WTC11 (cell line): ENCODE data around the gene GALNT7. TPM values are rescaled to one million over a fixed set of nuclear protein-coding genes. Genes with fewer than 3 reads are reported as not detected.
A peak's percentile ranks its signal among the peaks of the same experiment; 100 is the strongest.

Experiments used
- ATAC-seq: fragments of 200-7000 bp; cut with Tn5 transposase; 2 replicates; pipeline ENCODE4 v1.10.0; 2021; ENCODE audit warnings: mild to moderate bottlenecking, moderate library complexity
- CTCF ChIA-PET: fragments of 300-600 bp; sonication (Branson Sonifier 250); formaldehyde crosslinking; loops from one replicate; lab custom pipeline; 2021; ENCODE audit warnings: antibody characterized with exemption; lab: Charles Lee
- POLR2A ChIA-PET: fragments of 350-600 bp; sonication (Branson Sonifier 250); formaldehyde crosslinking; loops from one replicate; lab custom pipeline; 2021; ENCODE audit warnings: antibody characterized with exemption; lab: Charles Lee
- DNase-seq: peaks from one replicate; pipeline ENCODE4 v3.0.0; 2021; ENCODE audit warnings: low spot score
- H3K27ac Mint-ChIP-seq: 2 replicates; pipeline ENCODE4 v1.8.0; 2021; ENCODE audit warnings: mixed read lengths
- H3K27me3 Mint-ChIP-seq: 2 replicates; pipeline ENCODE4 v1.8.0; 2021; ENCODE audit warnings: low read depth, mild to moderate bottlenecking, moderate library complexity, mixed read lengths
- H3K36me3 Mint-ChIP-seq: 2 replicates; pipeline ENCODE4 v1.8.0; 2021; ENCODE audit warnings: mixed read lengths
- H3K4me1 Mint-ChIP-seq: 2 replicates; pipeline ENCODE4 v1.8.0; 2022; ENCODE audit warnings: mixed read lengths
- H3K4me3 Mint-ChIP-seq: 2 replicates; pipeline ENCODE4 v1.8.0; 2021; ENCODE audit warnings: mild to moderate bottlenecking, moderate library complexity, mixed read lengths
- H3K9me3 Mint-ChIP-seq: 2 replicates; pipeline ENCODE4 v1.8.0; 2021; ENCODE audit warnings: mixed read lengths
- ATF3 ChIP-seq: sonication (generic); formaldehyde crosslinking; conservative IDR thresholded peaks from 2 replicates; pipeline ENCODE4 v1.8.1; 2022; ENCODE audit warnings: mild to moderate bottlenecking, missing genetic modification reagents
- CBFB ChIP-seq: sonication (generic); formaldehyde crosslinking; IDR thresholded peaks from 2 replicates; pipeline ENCODE4 v1.8.1; 2022; ENCODE audit warnings: mild to moderate bottlenecking, low read depth, missing genetic modification reagents
- CREM ChIP-seq: sonication (generic); formaldehyde crosslinking; IDR thresholded peaks from 2 replicates; pipeline ENCODE4 v1.8.1; 2022; ENCODE audit warnings: mild to moderate bottlenecking, missing genetic modification reagents, moderate library complexity
- E2F5 ChIP-seq: sonication (generic); formaldehyde crosslinking; IDR thresholded peaks from 2 replicates; pipeline ENCODE4 v1.8.1; 2022; ENCODE audit warnings: mild to moderate bottlenecking, moderate library complexity, missing genetic modification reagents
- ESRRA ChIP-seq: sonication (generic); formaldehyde crosslinking; IDR thresholded peaks from 2 replicates; pipeline ENCODE4 v1.8.1; 2022; ENCODE audit warnings: mild to moderate bottlenecking, missing genetic modification reagents, borderline replicate concordance
- ETV6 ChIP-seq: sonication (generic); formaldehyde crosslinking; IDR thresholded peaks from 2 replicates; pipeline ENCODE4 v1.8.1; 2022; ENCODE audit warnings: mild to moderate bottlenecking, missing genetic modification reagents
- JUN ChIP-seq: sonication (generic); formaldehyde crosslinking; IDR thresholded peaks from 2 replicates; pipeline ENCODE4 v1.8.0; 2023; ENCODE audit warnings: mild to moderate bottlenecking, missing genetic modification reagents
- MYBL2 ChIP-seq: sonication (generic); formaldehyde crosslinking; IDR thresholded peaks from 2 replicates; pipeline ENCODE4 v1.8.1; 2023; ENCODE audit warnings: mild to moderate bottlenecking, moderate library complexity, missing genetic modification reagents
- NFE2L1 ChIP-seq: sonication (generic); formaldehyde crosslinking; IDR thresholded peaks from 2 replicates; pipeline ENCODE4 v1.8.1; 2023; ENCODE audit warnings: missing genetic modification reagents
- NR1H2 ChIP-seq: sonication (generic); formaldehyde crosslinking; IDR thresholded peaks from 2 replicates; pipeline ENCODE4 v1.9.0; 2021; ENCODE audit warnings: mild to moderate bottlenecking, moderate library complexity, missing genetic modification reagents
- RELA ChIP-seq: sonication (generic); formaldehyde crosslinking; IDR thresholded peaks from 2 replicates; pipeline ENCODE4 v1.8.1; 2022; ENCODE audit warnings: missing genetic modification reagents, mild to moderate bottlenecking, borderline replicate concordance
- SMAD3 ChIP-seq: sonication (generic); formaldehyde crosslinking; IDR thresholded peaks from 2 replicates; pipeline ENCODE4 v1.8.0; 2022; ENCODE audit warnings: missing genetic modification reagents, mild to moderate bottlenecking, borderline replicate concordance
- SOX15 ChIP-seq: fragments of 250-450 bp; sonication (Bioruptor Pico); IDR thresholded peaks from 2 replicates; pipeline ENCODE4 v1.9.0; 2021; ENCODE audit warnings: mild to moderate bottlenecking
- TCF7 ChIP-seq: sonication (generic); formaldehyde crosslinking; IDR thresholded peaks from 2 replicates; pipeline ENCODE4 v1.8.0; 2022; ENCODE audit warnings: mild to moderate bottlenecking, low read depth, missing genetic modification reagents, moderate library complexity
- TP53 ChIP-seq: sonication (generic); formaldehyde crosslinking; IDR thresholded peaks from 2 replicates; pipeline ENCODE4 v1.8.1; 2023; ENCODE audit warnings: mild to moderate bottlenecking, missing genetic modification reagents
- ZNF512 ChIP-seq: sonication (generic); formaldehyde crosslinking; IDR thresholded peaks from 2 replicates; pipeline ENCODE4 v1.8.1; 2022; ENCODE audit warnings: missing genetic modification reagents, borderline replicate concordance
- total RNA-seq: library from RNA; stranded (reverse); gene quantifications from 3 replicates; pipeline ENCODE4 v1.2.3, GENCODE V29; 2021
- TF ChIP-seq, protein P1 (sequence below): sonication (generic); formaldehyde crosslinking; IDR thresholded peaks from 2 replicates; pipeline ENCODE4 v1.8.1; 2023; ENCODE audit warnings: mild to moderate bottlenecking, moderate library complexity, missing genetic modification reagents
- TF ChIP-seq, protein P2 (sequence below): sonication (generic); formaldehyde crosslinking; IDR thresholded peaks from 2 replicates; pipeline ENCODE4 v1.8.1; 2022; ENCODE audit warnings: mild to moderate bottlenecking, missing genetic modification reagents, moderate library complexity, borderline replicate concordance
- TF ChIP-seq, protein P3 (sequence below): sonication (generic); formaldehyde crosslinking; IDR thresholded peaks from 2 replicates; pipeline ENCODE4 v1.8.1; 2022; ENCODE audit warnings: low read depth, missing genetic modification reagents, borderline replicate concordance
- TF ChIP-seq, protein P4 (sequence below): sonication (generic); formaldehyde crosslinking; IDR thresholded peaks from 2 replicates; pipeline ENCODE4 v1.8.0; 2023; ENCODE audit warnings: mild to moderate bottlenecking, missing genetic modification reagents

The GALNT7 gene
- total RNA-seq, 1 experiment from 2014 or later = 86.9 TPM

GRCh38 chr4:173170182-173170778 lies 1.7 kb downstream of the GALNT7 start:
- ATAC-seq (no peak), DNase-seq (no peak)
- H3K36me3 Mint-ChIP-seq = peaks cover 12% of the 10 kb centered on the region
- H3K27me3 Mint-ChIP-seq = no peaks in the 10 kb centered on the region
- H3K27ac Mint-ChIP-seq = peak overlapping the region; percentile 93
- TF ChIP-seq, protein P1, sequence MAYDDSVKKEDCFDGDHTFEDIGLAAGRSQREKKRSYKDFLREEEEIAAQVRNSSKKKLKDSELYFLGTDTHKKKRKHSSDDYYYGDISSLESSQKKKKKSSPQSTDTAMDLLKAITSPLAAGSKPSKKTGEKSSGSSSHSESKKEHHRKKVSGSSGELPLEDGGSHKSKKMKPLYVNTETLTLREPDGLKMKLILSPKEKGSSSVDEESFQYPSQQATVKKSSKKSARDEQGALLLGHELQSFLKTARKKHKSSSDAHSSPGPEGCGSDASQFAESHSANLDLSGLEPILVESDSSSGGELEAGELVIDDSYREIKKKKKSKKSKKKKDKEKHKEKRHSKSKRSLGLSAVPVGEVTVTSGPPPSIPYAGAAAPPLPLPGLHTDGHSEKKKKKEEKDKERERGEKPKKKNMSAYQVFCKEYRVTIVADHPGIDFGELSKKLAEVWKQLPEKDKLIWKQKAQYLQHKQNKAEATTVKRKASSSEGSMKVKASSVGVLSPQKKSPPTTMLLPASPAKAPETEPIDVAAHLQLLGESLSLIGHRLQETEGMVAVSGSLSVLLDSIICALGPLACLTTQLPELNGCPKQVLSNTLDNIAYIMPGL = 0 out of 2 replicates have a peak, but pooled peaks have one; percentile 7
- no peak for TF ChIP-seq ESRRA
- TF ChIP-seq, all 79 proteins: peak for 1
- Mint-ChIP-seq H3K9me3 (no peaks in the 10 kb centered on the region), H3K4me3 (peak overlapping the region; percentile 90), H3K4me1 (peaks cover 67% of the 10 kb centered on the region)
- POLR2A ChIA-PET = interaction anchor here (0.6 to 1.9 kb wide), 3 partner anchors 16 to 164 kb away, joined by 3 to 6 read pairs (median 3); partner anchors contain the start of gene HMGB2
- CTCF ChIA-PET = interaction anchor here (0.9 to 3.9 kb wide), 8 partner anchors 72 to 157 kb away, joined by 3 to 26 read pairs (median 4); no protein-coding TSS in a partner anchor

- H3K4me1 Mint-ChIP-seq = peaks cover 75% of the 10 kb centered on the region
- TF ChIP-seq CBFB (no peak), NFE2L1 (CRISPR knock-in tag) (no peak), NR1H2 (no peak), TCF7 (CRISPR knock-in tag) (no peak), TP53 (CRISPR knock-in tag) (no peak), RELA (CRISPR knock-in tag) (no peak), ZNF512 (CRISPR knock-in tag) (no peak), MYBL2 (CRISPR knock-in tag) (no peak), JUN (CRISPR knock-in tag) (no peak), ATF3 (CRISPR knock-in tag) (no peak), ETV6 (CRISPR knock-in tag) (no peak), SMAD3 (no peak), CREM (CRISPR knock-in tag) (no peak), E2F5 (CRISPR knock-in tag) (no peak), SOX15 (CRISPR knock-in tag) (no peak)
- TF ChIP-seq, protein P2, sequence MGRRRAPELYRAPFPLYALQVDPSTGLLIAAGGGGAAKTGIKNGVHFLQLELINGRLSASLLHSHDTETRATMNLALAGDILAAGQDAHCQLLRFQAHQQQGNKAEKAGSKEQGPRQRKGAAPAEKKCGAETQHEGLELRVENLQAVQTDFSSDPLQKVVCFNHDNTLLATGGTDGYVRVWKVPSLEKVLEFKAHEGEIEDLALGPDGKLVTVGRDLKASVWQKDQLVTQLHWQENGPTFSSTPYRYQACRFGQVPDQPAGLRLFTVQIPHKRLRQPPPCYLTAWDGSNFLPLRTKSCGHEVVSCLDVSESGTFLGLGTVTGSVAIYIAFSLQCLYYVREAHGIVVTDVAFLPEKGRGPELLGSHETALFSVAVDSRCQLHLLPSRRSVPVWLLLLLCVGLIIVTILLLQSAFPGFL (CRISPR knock-in tag) = no peak
- TF ChIP-seq, protein P3, sequence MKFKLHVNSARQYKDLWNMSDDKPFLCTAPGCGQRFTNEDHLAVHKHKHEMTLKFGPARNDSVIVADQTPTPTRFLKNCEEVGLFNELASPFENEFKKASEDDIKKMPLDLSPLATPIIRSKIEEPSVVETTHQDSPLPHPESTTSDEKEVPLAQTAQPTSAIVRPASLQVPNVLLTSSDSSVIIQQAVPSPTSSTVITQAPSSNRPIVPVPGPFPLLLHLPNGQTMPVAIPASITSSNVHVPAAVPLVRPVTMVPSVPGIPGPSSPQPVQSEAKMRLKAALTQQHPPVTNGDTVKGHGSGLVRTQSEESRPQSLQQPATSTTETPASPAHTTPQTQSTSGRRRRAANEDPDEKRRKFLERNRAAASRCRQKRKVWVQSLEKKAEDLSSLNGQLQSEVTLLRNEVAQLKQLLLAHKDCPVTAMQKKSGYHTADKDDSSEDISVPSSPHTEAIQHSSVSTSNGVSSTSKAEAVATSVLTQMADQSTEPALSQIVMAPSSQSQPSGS (CRISPR knock-in tag) = no peak
- TF ChIP-seq, protein P4, sequence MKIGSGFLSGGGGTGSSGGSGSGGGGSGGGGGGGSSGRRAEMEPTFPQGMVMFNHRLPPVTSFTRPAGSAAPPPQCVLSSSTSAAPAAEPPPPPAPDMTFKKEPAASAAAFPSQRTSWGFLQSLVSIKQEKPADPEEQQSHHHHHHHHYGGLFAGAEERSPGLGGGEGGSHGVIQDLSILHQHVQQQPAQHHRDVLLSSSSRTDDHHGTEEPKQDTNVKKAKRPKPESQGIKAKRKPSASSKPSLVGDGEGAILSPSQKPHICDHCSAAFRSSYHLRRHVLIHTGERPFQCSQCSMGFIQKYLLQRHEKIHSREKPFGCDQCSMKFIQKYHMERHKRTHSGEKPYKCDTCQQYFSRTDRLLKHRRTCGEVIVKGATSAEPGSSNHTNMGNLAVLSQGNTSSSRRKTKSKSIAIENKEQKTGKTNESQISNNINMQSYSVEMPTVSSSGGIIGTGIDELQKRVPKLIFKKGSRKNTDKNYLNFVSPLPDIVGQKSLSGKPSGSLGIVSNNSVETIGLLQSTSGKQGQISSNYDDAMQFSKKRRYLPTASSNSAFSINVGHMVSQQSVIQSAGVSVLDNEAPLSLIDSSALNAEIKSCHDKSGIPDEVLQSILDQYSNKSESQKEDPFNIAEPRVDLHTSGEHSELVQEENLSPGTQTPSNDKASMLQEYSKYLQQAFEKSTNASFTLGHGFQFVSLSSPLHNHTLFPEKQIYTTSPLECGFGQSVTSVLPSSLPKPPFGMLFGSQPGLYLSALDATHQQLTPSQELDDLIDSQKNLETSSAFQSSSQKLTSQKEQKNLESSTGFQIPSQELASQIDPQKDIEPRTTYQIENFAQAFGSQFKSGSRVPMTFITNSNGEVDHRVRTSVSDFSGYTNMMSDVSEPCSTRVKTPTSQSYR (CRISPR knock-in tag) = no peak
- DNase-seq = no peak
- ATAC-seq = no peak
- H3K9me3 Mint-ChIP-seq = no peaks in the 10 kb centered on the region
- ChIA-PET POLR2A (interaction anchor here (1.9 kb wide), 1 partner anchor 163 kb away, joined by 6 read pairs; the partner anchor contains the start of gene HMGB2), CTCF (interaction anchor here (0.9 to 3.9 kb wide), 7 partner anchors 71 to 158 kb away, joined by 3 to 26 read pairs (median 5); no protein-coding TSS in a partner anchor)
- H3K4me3 Mint-ChIP-seq = peak overlapping the region; percentile 90
- H3K36me3 Mint-ChIP-seq = peaks cover 8% of the 10 kb centered on the region
- H3K27me3 Mint-ChIP-seq = no peaks in the 10 kb centered on the region
- no peak overlapping the region; the same call in 1 of the 2 replicates for H3K27ac Mint-ChIP-seq
Observed at GRCh38 chr4:173171098-173171497, 2.5 kb downstream of the GALNT7 start.
